Measurements from ENCODE around the gene CDK19. TPM values are rescaled to one million over a fixed set of nuclear protein-coding genes. Genes with fewer than 3 reads are reported as not detected.

Gene CDK19
- total RNA-seq, result 10 to 100 TPM; 11.3 to 24.4 (median 21.0) TPM
- polyA plus RNA-seq, result 1 to 10 TPM; 1.3 to 1.4 TPM
- 22.5 reads per million, percentile 53 among the genes with 10 or more reads in this experiment for total RNA-seq

DNA sequence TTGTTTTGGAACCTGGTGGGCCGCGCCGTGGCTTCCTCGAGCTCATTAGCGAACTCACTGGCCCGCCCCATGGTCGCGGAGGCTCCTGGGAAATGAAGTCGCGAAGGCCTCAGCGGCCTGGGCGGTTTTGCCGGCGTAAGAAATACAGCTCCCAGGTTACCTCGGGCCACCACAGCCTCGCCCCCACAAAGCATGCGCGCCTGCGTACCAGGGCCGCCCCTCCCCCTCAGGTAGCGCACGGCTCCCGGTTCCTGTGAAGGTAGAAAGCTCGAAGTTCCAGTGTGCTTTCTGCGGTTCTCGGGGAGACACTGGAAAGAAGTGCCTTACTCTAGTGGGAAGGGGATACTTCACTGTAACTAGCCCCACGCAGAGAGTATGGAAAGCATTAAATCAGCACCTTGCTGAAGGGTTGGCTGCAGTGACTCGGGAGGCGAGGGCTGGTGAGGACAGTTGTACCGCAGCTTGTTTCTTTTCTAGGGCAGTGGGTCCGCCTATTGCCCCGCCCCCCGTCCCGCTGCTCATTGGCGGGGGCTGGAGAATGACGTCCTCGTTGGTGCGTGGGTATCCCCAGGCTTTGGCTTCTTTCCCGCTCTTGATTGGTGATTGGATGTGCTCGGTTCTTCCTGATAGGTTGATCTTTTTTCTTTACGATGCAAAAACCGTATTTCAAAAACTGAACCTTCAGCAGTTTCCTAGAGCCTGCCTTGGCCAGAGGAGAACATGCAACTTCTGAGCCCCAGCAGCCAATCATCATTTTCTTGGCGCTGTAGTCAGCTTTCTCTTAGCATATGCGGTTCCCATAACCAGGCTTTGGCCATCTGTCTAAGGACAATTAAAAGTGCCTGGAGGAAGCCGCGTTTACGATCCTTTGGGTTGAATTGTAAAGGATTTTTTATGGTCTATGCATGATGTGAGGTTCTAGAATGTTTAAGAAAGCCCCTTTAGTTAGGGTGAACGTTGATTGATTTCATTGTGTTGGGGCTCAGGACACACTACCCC lies at the start of gene CDK19:
Gene CDK19, minus strand, starts transcription at position 59 of the 999 bp plus-strand sequence. CDS start 333 bp downstream, outside the sequence.
- no peaks in the 10 kb centered on the region for H3K27me3 ChIP-seq (ENCODE audit: control insufficient read depth in 2 of 2, insufficient read depth in 2 of 2, low read length in 2 of 2)
- H3K27ac ChIP-seq (ENCODE audit: low read depth, low read length), result peak within 1 kb of the TSS; percentile 89
- ChIA-PET CTCF (interaction anchor here (1.1 to 2.3 kb wide), 5 partner anchors 61 to 635 kb away, joined by 3 to 10 read pairs (median 5); partner anchors contain the start of gene CDC40), POLR2A (interaction anchor here (0.7 to 13.8 kb wide), 21 partner anchors 9 to 1433 kb away, joined by 3 to 413 read pairs (median 5); partner anchors contain the start of genes AK9, AMD1, CD164 and FIG4)
- intact Hi-C loops (cut with micrococcal nuclease), result loop anchor here (1.0 to 10.0 kb wide), 22 partner anchors 59 to 1968 kb away; partner anchors contain the start of genes AK9 (in 2 of the 2), AMD1 (in 2 of the 2), CDC40 (in 2 of the 2) and FIG4 (in 2 of the 2)
- peaks cover 0 to 6% (median 0%) of the 10 kb centered on the region in 11 donors for H3K9me3 Mint-ChIP-seq
- peak; percentile 94 to 99 (median 99) for DNase-seq
- ATAC-seq, result peak; percentile 87
- H3K4me3 Mint-ChIP-seq, result peak within 1 kb of the TSS; percentile 94 to 100 (median 98)
- H3K9me3 ChIP-seq (ENCODE audit: control insufficient read depth in 2 of 3, low read length in 3 of 3), result no peaks in the 10 kb centered on the region
- H3K4me1 Mint-ChIP-seq, result peaks cover 14 to 46% (median 26%) of the 10 kb centered on the region in 7 donors
- peaks cover 11 to 15% of the 10 kb centered on the region in 2 donors for H3K4me1 ChIP-seq (ENCODE audit: control insufficient read depth in 2 of 2, insufficient read depth in 2 of 2, low read length in 2 of 2)
- peak within 1 kb of the TSS; percentile 97 for H3K4me3 ChIP-seq (ENCODE audit: low read length)
- peak within 1 kb of the TSS; percentile 89 to 100 (median 99) for H3K27ac Mint-ChIP-seq
- H3K27me3 Mint-ChIP-seq, result no peaks in the 10 kb centered on the region
- H3K36me3 Mint-ChIP-seq, result peaks cover 0 to 2% (median 0%) of the 10 kb centered on the region in 5 donors
- H3K36me3 ChIP-seq (ENCODE audit: control insufficient read depth in 2 of 3, insufficient read depth in 3 of 3, low read length in 3 of 3), result peaks cover 0 to 6% (median 0%) of the 10 kb centered on the region in 3 experiments

DNA sequence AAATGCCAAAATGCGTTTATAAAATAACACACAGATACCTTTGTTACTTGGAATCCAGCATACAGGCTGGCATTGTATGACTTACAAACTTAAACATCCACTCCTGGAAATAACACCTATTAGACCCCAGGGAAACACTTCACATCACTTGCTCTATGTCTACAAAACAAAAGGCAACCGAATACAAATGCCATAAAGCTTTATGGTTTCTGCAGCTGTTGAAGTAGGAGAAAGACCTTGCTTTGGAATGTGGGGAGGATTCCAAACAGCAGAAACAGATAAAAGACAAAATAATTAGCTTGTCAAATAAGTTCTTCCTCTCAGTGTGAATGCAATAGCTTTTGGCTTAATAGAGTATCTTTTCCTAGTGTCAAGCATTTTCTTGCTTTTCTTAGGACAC lies 49.6 kb upstream of the CDK19 start:
- Histone ChIP-seq H3K4me3 (ENCODE audit: low read length) (no peak overlapping the region), H3K36me3 (ENCODE audit: control insufficient read depth in 2 of 3, insufficient read depth in 3 of 3, low read length in 3 of 3) (no peaks in the 10 kb centered on the region), H3K9me3 (ENCODE audit: control insufficient read depth in 2 of 3, low read length in 3 of 3) (no peaks in the 10 kb centered on the region), H3K27ac (ENCODE audit: low read depth, low read length) (no peak overlapping the region), H3K4me1 (ENCODE audit: control insufficient read depth in 2 of 2, insufficient read depth in 2 of 2, low read length in 2 of 2) (peaks cover 0 to 5% of the 10 kb centered on the region in 2 donors), H3K27me3 (ENCODE audit: control insufficient read depth in 2 of 2, insufficient read depth in 2 of 2, low read length in 2 of 2) (no peaks in the 10 kb centered on the region)
- H3K9me3 Mint-ChIP-seq, result no peaks in the 10 kb centered on the region
- H3K4me3 Mint-ChIP-seq, result no peak overlapping the region
- intact Hi-C loops (cut with micrococcal nuclease), result no loop called here
- H3K36me3 Mint-ChIP-seq, result no peaks in the 10 kb centered on the region
- ATAC-seq, result no peak
- no peak for DNase-seq
- ChIA-PET CTCF (interaction anchor here (1.6 kb wide), 1 partner anchor 9 kb away, joined by 3 read pairs; no protein-coding TSS in a partner anchor), POLR2A (interaction anchor here (1.2 to 4.1 kb wide), 3 partner anchors 9 to 49 kb away, joined by 6 to 37 read pairs (median 11); partner anchors contain the start of genes AMD1 and CDK19)
- H3K27ac Mint-ChIP-seq, result no peak overlapping the region
- peaks cover 5 to 15% (median 12%) of the 10 kb centered on the region in 7 donors for H3K4me1 Mint-ChIP-seq
- no peaks in the 10 kb centered on the region for H3K27me3 Mint-ChIP-seq

DNA sequence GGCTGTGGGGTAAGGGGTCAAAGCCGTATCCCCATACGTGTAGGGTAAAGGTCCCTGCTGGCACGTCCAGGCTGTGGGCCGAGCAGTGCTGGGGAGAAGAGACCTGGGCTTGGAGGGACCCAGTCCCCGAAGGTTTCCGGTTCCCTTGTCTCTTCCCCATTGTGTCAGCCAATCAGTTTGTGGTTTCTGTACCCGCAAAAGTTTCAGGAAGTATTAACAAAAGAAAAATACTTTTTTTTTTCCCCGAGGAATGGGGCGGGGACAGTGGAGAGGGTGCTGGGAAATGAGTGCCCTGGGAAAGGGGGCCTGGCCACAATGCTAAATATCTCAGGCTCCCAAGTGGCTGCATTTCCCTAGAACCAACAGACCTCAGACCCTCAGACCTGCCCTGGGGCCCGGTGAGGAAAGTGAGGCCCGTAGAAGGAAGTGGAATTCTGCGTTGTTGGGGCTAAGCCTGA lies 44.1 kb upstream of the CDK19 start:
- Histone ChIP-seq H3K27ac (ENCODE audit: low read depth, low read length) (no peak overlapping the region), H3K4me3 (ENCODE audit: low read length) (no peak overlapping the region), H3K36me3 (ENCODE audit: control insufficient read depth in 2 of 3, insufficient read depth in 3 of 3, low read length in 3 of 3) (no peaks in the 10 kb centered on the region), H3K9me3 (ENCODE audit: control insufficient read depth in 2 of 3, low read length in 3 of 3) (no peaks in the 10 kb centered on the region), H3K27me3 (ENCODE audit: control insufficient read depth in 2 of 2, insufficient read depth in 2 of 2, low read length in 2 of 2) (no peaks in the 10 kb centered on the region), H3K4me1 (ENCODE audit: control insufficient read depth in 2 of 2, insufficient read depth in 2 of 2, low read length in 2 of 2) (no peaks in the 10 kb centered on the region)
- intact Hi-C loops (cut with micrococcal nuclease), result no loop called here
- DNase-seq, result no peak
- Mint-ChIP-seq H3K9me3 (no peaks in the 10 kb centered on the region), H3K27me3 (no peaks in the 10 kb centered on the region), H3K4me3 (peak overlapping the region in 9 of 10 donors; percentile 9 to 61 (median 55)), H3K4me1 (peaks cover 4 to 12% (median 9%) of the 10 kb centered on the region in 7 donors), H3K36me3 (peaks cover 0 to 1% (median 0%) of the 10 kb centered on the region in 5 donors), H3K27ac (peak overlapping the region in 8 of 9 donors; percentile 14 to 76 (median 54))
- ChIA-PET POLR2A (no interaction called here), CTCF (no interaction called here)
- peak; percentile 70 for ATAC-seq

DNA sequence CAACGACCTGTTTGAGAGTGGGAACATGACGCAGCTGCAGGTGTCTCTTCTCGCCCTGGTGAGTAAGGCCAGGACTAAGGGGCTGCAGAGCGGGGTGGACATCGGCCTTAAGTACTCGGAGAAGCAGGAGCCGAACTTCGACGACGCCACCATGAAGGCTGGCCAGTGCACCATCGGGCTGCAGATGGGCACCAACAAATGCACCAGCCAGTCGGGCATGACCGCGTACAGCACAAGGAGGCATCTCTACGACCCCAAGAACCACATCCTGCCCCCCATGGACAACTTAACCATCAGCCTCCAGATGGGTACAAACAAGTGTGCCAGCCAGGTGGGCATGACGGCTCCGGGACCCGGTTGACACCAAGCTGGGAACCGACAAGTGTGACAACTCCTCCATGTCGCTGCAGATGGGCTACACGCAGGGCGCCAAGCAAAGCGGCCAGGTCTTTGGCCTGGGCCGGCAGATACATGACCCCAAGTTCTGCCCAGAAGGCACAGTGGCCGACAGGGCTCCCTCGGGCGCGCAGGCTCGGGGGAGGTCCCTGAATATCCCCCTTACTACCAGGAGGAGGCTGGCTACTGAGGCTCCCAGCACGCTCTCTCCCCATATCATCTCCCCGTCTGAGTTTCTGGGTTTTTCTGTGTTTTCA lies 43.4 kb upstream of the CDK19 start:
- H3K27me3 Mint-ChIP-seq, result peaks cover 0 to 2% (median 0%) of the 10 kb centered on the region in 5 donors
- Histone ChIP-seq H3K9me3 (ENCODE audit: control insufficient read depth in 2 of 3, low read length in 3 of 3) (no peaks in the 10 kb centered on the region), H3K36me3 (ENCODE audit: control insufficient read depth in 2 of 3, insufficient read depth in 3 of 3, low read length in 3 of 3) (no peaks in the 10 kb centered on the region), H3K4me1 (ENCODE audit: control insufficient read depth in 2 of 2, insufficient read depth in 2 of 2, low read length in 2 of 2) (no peaks in the 10 kb centered on the region), H3K27me3 (ENCODE audit: control insufficient read depth in 2 of 2, insufficient read depth in 2 of 2, low read length in 2 of 2) (no peaks in the 10 kb centered on the region), H3K4me3 (ENCODE audit: low read length) (no peak overlapping the region), H3K27ac (ENCODE audit: low read depth, low read length) (no peak overlapping the region)
- H3K9me3 Mint-ChIP-seq, result no peaks in the 10 kb centered on the region
- intact Hi-C loops (cut with micrococcal nuclease), result no loop called here
- POLR2A ChIA-PET, result interaction anchor here (0.7 to 1.7 kb wide), 2 partner anchors 16 to 114 kb away, joined by 3 to 9 read pairs; partner anchors contain the start of gene AMD1
- H3K4me3 Mint-ChIP-seq, result peak overlapping the region in 3 of 10 donors; percentile 26 to 61 (median 55)
- H3K27ac Mint-ChIP-seq, result peak overlapping the region in 7 of 9 donors; percentile 36 to 76 (median 59)
- CTCF ChIA-PET, result interaction anchor here (0.6 kb wide), 2 partner anchors 23 to 183 kb away, joined by 3 to 7 read pairs; no protein-coding TSS in a partner anchor
- ATAC-seq, result no peak
- H3K4me1 Mint-ChIP-seq, result peaks cover 4 to 12% (median 9%) of the 10 kb centered on the region in 7 donors
- H3K36me3 Mint-ChIP-seq, result peaks cover 0 to 1% (median 0%) of the 10 kb centered on the region in 5 donors
- DNase-seq, result no peak

DNA sequence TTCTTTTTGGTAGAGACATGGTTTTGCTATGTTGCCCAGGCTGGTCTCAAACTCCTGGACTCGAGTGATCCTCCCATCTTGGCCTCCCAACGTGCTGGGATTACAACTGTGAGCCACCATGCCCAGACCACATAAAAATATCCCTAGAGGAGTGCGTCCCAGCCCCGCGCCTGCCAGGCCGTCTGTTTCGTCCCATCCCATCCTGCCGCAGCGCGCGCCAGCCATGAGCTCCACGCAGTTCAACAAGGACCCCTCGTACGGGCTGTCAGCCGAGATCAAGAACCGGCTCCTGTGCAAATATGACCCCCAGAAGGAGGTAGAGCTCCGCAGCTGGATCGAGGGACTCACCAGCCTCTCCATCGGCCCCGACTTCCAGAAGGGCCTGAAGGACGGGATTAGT lies 42.7 kb upstream of the CDK19 start:
- H3K27ac Mint-ChIP-seq, result no peak overlapping the region
- Histone ChIP-seq H3K27me3 (ENCODE audit: control insufficient read depth in 2 of 2, insufficient read depth in 2 of 2, low read length in 2 of 2) (no peaks in the 10 kb centered on the region), H3K4me1 (ENCODE audit: control insufficient read depth in 2 of 2, insufficient read depth in 2 of 2, low read length in 2 of 2) (no peaks in the 10 kb centered on the region)

More for the DNA sequence above, 42.7 kb upstream of the CDK19 start:
- H3K36me3 Mint-ChIP-seq, result peaks cover 0 to 1% (median 0%) of the 10 kb centered on the region in 5 donors
- no peaks in the 10 kb centered on the region for H3K36me3 ChIP-seq (ENCODE audit: control insufficient read depth in 2 of 3, insufficient read depth in 3 of 3, low read length in 3 of 3)
- intact Hi-C loops (cut with micrococcal nuclease), result no loop called here
- H3K9me3 Mint-ChIP-seq, result no peaks in the 10 kb centered on the region
- H3K27ac ChIP-seq (ENCODE audit: low read depth, low read length), result no peak overlapping the region
- H3K4me3 ChIP-seq (ENCODE audit: low read length), result no peak overlapping the region
- no peak overlapping the region for H3K4me3 Mint-ChIP-seq
- no peaks in the 10 kb centered on the region for H3K9me3 ChIP-seq (ENCODE audit: control insufficient read depth in 2 of 3, low read length in 3 of 3)
- ATAC-seq (no peak), DNase-seq (no peak)
- peaks cover 4 to 12% (median 9%) of the 10 kb centered on the region in 7 donors for H3K4me1 Mint-ChIP-seq
- CTCF ChIA-PET, result interaction anchor here (0.6 kb wide), 3 partner anchors 24 to 1785 kb away, joined by 3 to 7 read pairs (median 3); no protein-coding TSS in a partner anchor
- H3K27me3 Mint-ChIP-seq, result peaks cover 0 to 2% (median 0%) of the 10 kb centered on the region in 5 donors
- POLR2A ChIA-PET, result interaction anchor here (1.7 kb wide), 1 partner anchor 16 kb away, joined by 9 read pairs; the partner anchor contains the start of gene AMD1
